Gastroesophageal sphincter (tissue), 4 donors: ENCODE results near the gene HSD17B3. TPM values are rescaled to one million over a fixed set of nuclear protein-coding genes. Genes with fewer than 3 reads are reported as not detected.

Source experiments
- ATAC-seq: fragments of 150-250 bp; one replicate; pipeline ENCODE4 v1.9.1; 2016; ENCODE audit warnings: mild to moderate bottlenecking, moderate library complexity
- H3K27ac ChIP-seq, 4 donors: fragments of 200-600 bp; sonication (generic) in 3 of 4; 1 replicate in 3 of 4; 2 replicates in 1 of 4; pipeline ENCODE4 v1.5.1; 2016 to 2019
- H3K27me3 ChIP-seq: fragments of 200-600 bp; sonication (generic); one replicate; pipeline ENCODE4 v1.5.1; 2019
- H3K36me3 ChIP-seq, 2 donors: fragments of 200-600 bp; sonication (generic); one replicate each; pipeline ENCODE4 v1.5.1; 2019; ENCODE audit warnings: control low read depth in 1 of 2
- H3K4me1 ChIP-seq, 3 donors: fragments of 200-600 bp; sonication (generic); 1 replicate in 2 of 3; 2 replicates in 1 of 3; pipeline ENCODE4 v1.5.1; 2016 to 2019; ENCODE audit warnings: control low read depth in 2 of 3
- H3K4me3 ChIP-seq, 2 donors: fragments of 200-600 bp; sonication (generic); one replicate each; pipeline ENCODE4 v1.5.1; 2019; ENCODE audit warnings: mild to moderate bottlenecking in 1 of 2, moderate library complexity in 1 of 2
- H3K9me3 ChIP-seq, 3 donors: fragments of 200-600 bp; sonication (generic); one replicate each; pipeline ENCODE4 v1.5.1; 2017 to 2019; ENCODE audit warnings: control low read depth in 2 of 3
- CTCF ChIP-seq, 4 experiments: fragments of 200-600 bp in 2 of 4; fragments of 450-650 bp in 2 of 4; sonication (generic) in 1 of 4; IDR thresholded peaks; one replicate each; pipeline ENCODE4 v1.5.1; 2017 to 2019; ENCODE audit warnings: antibody characterized with exemption in 4 of 4, mild to moderate bottlenecking in 2 of 4, moderate library complexity in 2 of 4
- EP300 ChIP-seq: sonication (generic); formaldehyde crosslinking; IDR thresholded peaks from one replicate; pipeline ENCODE4 v1.6.1; 2017; ENCODE audit warnings: antibody characterized with exemption, mild to moderate bottlenecking
- POLR2A ChIP-seq, 2 donors: fragments of 450-650 bp; IDR thresholded peaks; one replicate each; pipeline ENCODE4 v1.6.1; 2017; ENCODE audit warnings: antibody characterized with exemption in 2 of 2, mild to moderate bottlenecking in 2 of 2, moderate library complexity in 1 of 2
- POLR2AphosphoS5 ChIP-seq: sonication (generic); formaldehyde crosslinking; IDR thresholded peaks from one replicate; pipeline ENCODE4 v1.6.1; 2017; ENCODE audit warnings: antibody characterized with exemption
- WGBS, 2 donors: methylation state at CpG; one replicate each; pipeline ENCODE4 v1.1.5; 2018; ENCODE audit warnings: low coverage in 1 of 2; 5-methylcytosine and 5-hydroxymethylcytosine counted together
- total RNA-seq, 4 donors: library from RNA; depleted of rRNA; stranded (reverse); fragments of >200 nt; gene quantifications; one replicate each; pipeline ENCODE4 v1.1.0, GENCODE V29; 2016

HSD17B3 gene
- total RNA-seq, 4 donors from 2014 or later = 0.40 to 0.81 (median 0.78) TPM; not detected in 1

GRCh38 chr9:96343515-96344360 lies 41.8 kb upstream of the HSD17B3 start:
- H3K27me3 ChIP-seq = no peaks in the 10 kb centered on the region
- no peak for TF ChIP-seq EP300
- no peak for TF ChIP-seq POLR2A (IDR thresholded peaks at IDR 0.05)
- TF ChIP-seq POLR2AphosphoS5 = no peak
- no peak for TF ChIP-seq CTCF (IDR thresholded peaks at IDR 0.05)
- peaks cover 0 to 40% of the 10 kb centered on the region in 2 donors for H3K36me3 ChIP-seq
- peaks cover 2 to 37% (median 4%) of the 10 kb centered on the region in 3 donors for H3K4me1 ChIP-seq
- WGBS, 2 donors = 35 to 72% methylated on average over 5 of the region's 5 CpGs
- H3K9me3 ChIP-seq = peaks cover 0 to 4% (median 0%) of the 10 kb centered on the region in 3 donors
- H3K4me3 ChIP-seq = no peak overlapping the region
- peak overlapping the region in 3 of 4 donors; percentile 0 to 65 (median 56) for H3K27ac ChIP-seq
- no peak for ATAC-seq

GRCh38 chr9:96342571-96343245 lies 40.7 kb upstream of the HSD17B3 start:
- H3K4me3 ChIP-seq = no peak overlapping the region
- H3K9me3 ChIP-seq = no peaks in the 10 kb centered on the region
- H3K36me3 ChIP-seq = peaks cover 0 to 30% of the 10 kb centered on the region in 2 donors
- peaks cover 2 to 37% (median 4%) of the 10 kb centered on the region in 3 donors for H3K4me1 ChIP-seq
- 38 to 80% methylated on average over 5 to 10 of the region's 20 CpGs for WGBS, 2 donors
- no peaks in the 10 kb centered on the region for H3K27me3 ChIP-seq
- TF ChIP-seq POLR2AphosphoS5 (no peak), EP300 (no peak), CTCF (IDR thresholded peaks at IDR 0.05) (no peak), POLR2A (IDR thresholded peaks at IDR 0.05) (no peak)
- no peak for ATAC-seq
- peak overlapping the region in 3 of 4 donors; percentile 20 to 65 (median 56) for H3K27ac ChIP-seq

- no peaks in the 10 kb centered on the region for H3K9me3 ChIP-seq
- peaks cover 0 to 25% of the 10 kb centered on the region in 2 donors for H3K36me3 ChIP-seq
- ATAC-seq = no peak
- TF ChIP-seq EP300 = no peak
- TF ChIP-seq POLR2A (IDR thresholded peaks at IDR 0.05) = no peak
- no peak for TF ChIP-seq POLR2AphosphoS5
- no peak for TF ChIP-seq CTCF (IDR thresholded peaks at IDR 0.05)
- H3K27ac ChIP-seq = no peak overlapping the region
- H3K27me3 ChIP-seq = no peaks in the 10 kb centered on the region
- H3K4me3 ChIP-seq = no peak overlapping the region
- H3K4me1 ChIP-seq = peaks cover 2 to 37% (median 4%) of the 10 kb centered on the region in 3 donors
- WGBS, 2 donors = 88 to 94% methylated on average over 3 of the region's 3 CpGs
Observed at GRCh38 chr9:96340707-96341106, 38.7 kb upstream of the HSD17B3 start.

GRCh38 chr9:96338299-96338698 lies 36.3 kb upstream of the HSD17B3 start:
- no peak for TF ChIP-seq POLR2A (IDR thresholded peaks at IDR 0.05)
- TF ChIP-seq POLR2AphosphoS5 = no peak
- no peak for TF ChIP-seq CTCF (IDR thresholded peaks at IDR 0.05)
- TF ChIP-seq EP300 = no peak
- H3K4me3 ChIP-seq = no peak overlapping the region
- H3K9me3 ChIP-seq = no peaks in the 10 kb centered on the region
- 84 to 91% methylated on average over 3 of the region's 3 CpGs for WGBS, 2 donors
- no peak overlapping the region for H3K27ac ChIP-seq
- no peak for ATAC-seq
- H3K4me1 ChIP-seq = peaks cover 0 to 22% (median 0%) of the 10 kb centered on the region in 3 donors
- no peaks in the 10 kb centered on the region for H3K27me3 ChIP-seq
- peaks cover 0 to 40% of the 10 kb centered on the region in 2 donors for H3K36me3 ChIP-seq
